Stimulated activated CD8-positive, alpha-beta memory T cell treated with anti-CD3 and anti-CD28 coated beads, Interleukin-15, amount 100 ng/mL, for 1 hour (primary cell): ENCODE results near the gene ZFPM1.

ENCODE experiments used
- DNase-seq: peaks from one replicate; pipeline ENCODE4 v3.0.0-alpha.2; 2020; ENCODE audit warnings: low read depth

ZFPM1 gene

GRCh38 chr16:88417684-88418476 is 35.2 kb upstream of the ZFPM1 start:
- DNase-seq: no peak

- no peak for DNase-seq
Observed at GRCh38 chr16:88418869-88419268, 34.2 kb upstream of the ZFPM1 start.

- DNase-seq: no peak
Observed at GRCh38 chr16:88419790-88420189, 33.3 kb upstream of the ZFPM1 start.

GRCh38 chr16:88420496-88420895 is 32.6 kb upstream of the ZFPM1 start:
- DNase-seq: no peak

- DNase-seq: no peak
Observed at GRCh38 chr16:88421301-88421700, 31.8 kb upstream of the ZFPM1 start.

GRCh38 chr16:88421871-88422433 is 31.1 kb upstream of the ZFPM1 start:
- DNase-seq: no peak

GRCh38 chr16:88422733-88423447 is 30.2 kb upstream of the ZFPM1 start:
- DNase-seq: no peak

- no peak for DNase-seq
Observed at GRCh38 chr16:88423448-88423850, 29.6 kb upstream of the ZFPM1 start.

- no peak for DNase-seq
Observed at GRCh38 chr16:88424587-88425235, 28.4 kb upstream of the ZFPM1 start.

GRCh38 chr16:88426018-88426417 is 27.1 kb upstream of the ZFPM1 start:
- DNase-seq: no peak

- no peak for DNase-seq
Observed at GRCh38 chr16:88427376-88427775, 25.7 kb upstream of the ZFPM1 start.

GRCh38 chr16:88428156-88428555 is 24.9 kb upstream of the ZFPM1 start:
- no peak for DNase-seq

GRCh38 chr16:88428616-88429386 is 24.3 kb upstream of the ZFPM1 start:
- DNase-seq: no peak

- DNase-seq: no peak
Observed at GRCh38 chr16:88429387-88430184, 23.5 kb upstream of the ZFPM1 start.

- DNase-seq: no peak
Observed at GRCh38 chr16:88430185-88430523, 22.9 kb upstream of the ZFPM1 start.

GRCh38 chr16:88430524-88431446 is 22.3 kb upstream of the ZFPM1 start:
- no peak for DNase-seq

GRCh38 chr16:88431651-88432050 is 21.4 kb upstream of the ZFPM1 start:
- no peak for DNase-seq

- DNase-seq: no peak
Observed at GRCh38 chr16:88432174-88432573, 20.9 kb upstream of the ZFPM1 start.

GRCh38 chr16:88432753-88433152 is 20.3 kb upstream of the ZFPM1 start:
- DNase-seq: no peak
